Measurements from ENCODE around the gene EDRF1. TPM values are rescaled to one million over a fixed set of nuclear protein-coding genes. Genes with fewer than 3 reads are reported as not detected.

Gene EDRF1
- total and polyA plus RNA-seq, 2 of the 13 experiments (the other 11 are each of a cell fraction or from before 2014, with no cell fraction given): 16.9 to 26.7 TPM

DNA sequence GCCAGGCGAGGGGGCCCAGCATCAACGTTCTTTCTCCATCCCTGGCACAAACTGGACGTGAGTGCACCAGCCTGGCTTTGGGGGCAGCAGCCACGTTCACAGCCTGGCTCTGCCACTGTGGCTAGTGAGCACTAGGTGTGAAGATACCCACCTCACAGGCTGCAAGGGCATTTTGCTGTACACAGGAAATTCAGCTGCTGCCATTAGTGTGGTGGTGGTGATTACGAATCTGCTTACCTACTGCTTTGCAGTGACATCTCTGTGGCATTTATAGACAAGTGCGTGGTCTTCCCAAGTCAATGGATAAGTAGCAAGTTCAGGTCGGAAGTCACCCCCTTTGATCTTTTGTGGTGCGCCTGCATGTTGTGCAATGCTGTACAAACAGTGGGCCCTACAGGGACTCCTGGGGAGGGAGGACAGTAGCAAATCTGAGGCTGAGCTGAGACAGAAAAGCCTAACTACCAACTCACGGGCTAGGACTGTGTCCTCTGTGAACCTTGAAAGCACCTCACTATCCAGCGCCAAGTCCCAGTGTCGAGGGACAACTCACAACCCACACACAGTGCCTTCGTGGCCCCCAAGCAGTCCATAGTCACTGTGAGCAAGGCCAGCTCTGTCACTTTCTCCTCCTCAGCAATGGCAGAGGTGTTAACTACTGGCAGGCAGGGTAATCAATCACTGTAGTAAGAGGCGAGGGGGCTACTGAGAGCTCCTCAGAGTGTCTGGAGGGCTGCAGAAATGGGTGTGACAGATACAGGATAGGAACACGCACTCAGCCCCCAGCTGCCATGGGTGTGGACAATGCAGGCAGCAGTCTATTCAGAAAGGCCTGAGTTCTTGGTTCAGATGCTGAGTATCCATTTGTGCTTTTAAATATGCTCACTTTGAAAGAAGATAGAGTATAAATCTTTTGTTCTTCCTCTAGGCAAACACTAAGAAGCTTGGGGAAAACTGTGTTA lies 73.1 kb downstream of the EDRF1 start (continued):
- TF ChIP-seq, protein P1, sequence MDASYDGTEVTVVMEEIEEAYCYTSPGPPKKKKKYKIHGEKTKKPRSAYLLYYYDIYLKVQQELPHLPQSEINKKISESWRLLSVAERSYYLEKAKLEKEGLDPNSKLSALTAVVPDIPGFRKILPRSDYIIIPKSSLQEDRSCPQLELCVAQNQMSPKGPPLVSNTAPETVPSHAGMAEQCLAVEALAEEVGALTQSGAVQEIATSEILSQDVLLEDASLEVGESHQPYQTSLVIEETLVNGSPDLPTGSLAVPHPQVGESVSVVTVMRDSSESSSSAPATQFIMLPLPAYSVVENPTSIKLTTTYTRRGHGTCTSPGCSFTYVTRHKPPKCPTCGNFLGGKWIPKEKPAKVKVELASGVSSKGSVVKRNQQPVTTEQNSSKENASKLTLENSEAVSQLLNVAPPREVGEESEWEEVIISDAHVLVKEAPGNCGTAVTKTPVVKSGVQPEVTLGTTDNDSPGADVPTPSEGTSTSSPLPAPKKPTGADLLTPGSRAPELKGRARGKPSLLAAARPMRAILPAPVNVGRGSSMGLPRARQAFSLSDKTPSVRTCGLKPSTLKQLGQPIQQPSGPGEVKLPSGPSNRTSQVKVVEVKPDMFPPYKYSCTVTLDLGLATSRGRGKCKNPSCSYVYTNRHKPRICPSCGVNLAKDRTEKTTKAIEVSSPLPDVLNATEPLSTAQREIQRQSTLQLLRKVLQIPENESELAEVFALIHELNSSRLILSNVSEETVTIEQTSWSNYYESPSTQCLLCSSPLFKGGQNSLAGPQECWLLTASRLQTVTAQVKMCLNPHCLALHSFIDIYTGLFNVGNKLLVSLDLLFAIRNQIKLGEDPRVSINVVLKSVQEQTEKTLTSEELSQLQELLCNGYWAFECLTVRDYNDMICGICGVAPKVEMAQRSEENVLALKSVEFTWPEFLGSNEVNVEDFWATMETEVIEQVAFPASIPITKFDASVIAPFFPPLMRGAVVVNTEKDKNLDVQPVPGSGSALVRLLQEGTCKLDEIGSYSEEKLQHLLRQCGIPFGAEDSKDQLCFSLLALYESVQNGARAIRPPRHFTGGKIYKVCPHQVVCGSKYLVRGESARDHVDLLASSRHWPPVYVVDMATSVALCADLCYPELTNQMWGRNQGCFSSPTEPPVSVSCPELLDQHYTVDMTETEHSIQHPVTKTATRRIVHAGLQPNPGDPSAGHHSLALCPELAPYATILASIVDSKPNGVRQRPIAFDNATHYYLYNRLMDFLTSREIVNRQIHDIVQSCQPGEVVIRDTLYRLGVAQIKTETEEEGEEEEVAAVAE (CRISPR knock-in tag; IDR thresholded peaks at IDR 0.05; ENCODE audit: borderline replicate concordance): peak; percentile 72; the same call in 1 of the 2 replicates
- TF ChIP-seq, protein P2, sequence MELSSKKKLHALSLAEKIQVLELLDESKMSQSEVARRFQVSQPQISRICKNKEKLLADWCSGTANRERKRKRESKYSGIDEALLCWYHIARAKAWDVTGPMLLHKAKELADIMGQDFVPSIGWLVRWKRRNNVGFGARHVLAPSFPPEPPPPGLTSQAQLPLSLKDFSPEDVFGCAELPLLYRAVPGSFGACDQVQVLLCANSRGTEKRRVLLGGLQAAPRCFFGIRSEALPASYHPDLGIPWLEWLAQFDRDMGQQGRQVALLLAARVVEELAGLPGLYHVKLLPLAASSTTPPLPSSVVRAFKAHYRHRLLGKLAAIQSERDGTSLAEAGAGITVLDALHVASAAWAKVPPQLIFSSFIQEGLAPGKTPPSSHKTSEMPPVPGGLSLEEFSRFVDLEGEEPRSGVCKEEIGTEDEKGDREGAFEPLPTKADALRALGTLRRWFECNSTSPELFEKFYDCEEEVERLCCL (CRISPR knock-in tag; IDR thresholded peaks at IDR 0.05; ENCODE audit: borderline replicate concordance): no peak
- TF ChIP-seq MED13 (CRISPR knock-in tag; IDR thresholded peaks at IDR 0.05) (no peak), HDAC2 (CRISPR knock-in tag; IDR thresholded peaks at IDR 0.05) (peak; percentile 97), NCOA5 (CRISPR knock-in tag; IDR thresholded peaks at IDR 0.05) (no peak), KDM4B (CRISPR knock-in tag; IDR thresholded peaks at IDR 0.05) (peak; percentile 75; the same call in 1 of the 2 replicates), ZNF282 (IDR thresholded peaks at IDR 0.05; ENCODE audit: partially characterized antibody) (no peak), RBFOX2 (IDR thresholded peaks at IDR 0.05; ENCODE audit: low read depth, low read length) (no peak), ZBTB7A (CRISPR knock-in tag; IDR thresholded peaks at IDR 0.05) (peak; percentile 70; the same call in 1 of the 2 replicates), CHD2 (IDR thresholded peaks at IDR 0.05; ENCODE audit: low read depth, low read length) (no peak), MBD4 (IDR thresholded peaks at IDR 0.05; ENCODE audit: borderline replicate concordance, low read length) (no peak), SPEN (CRISPR knock-in tag; IDR thresholded peaks at IDR 0.05; ENCODE audit: low read depth) (peak; percentile 74; the same call in 1 of the 2 replicates), GATAD1 (CRISPR knock-in tag; IDR thresholded peaks at IDR 0.05) (peak; percentile 61; the same call in 1 of the 2 replicates)
- TF ChIP-seq, protein P3, sequence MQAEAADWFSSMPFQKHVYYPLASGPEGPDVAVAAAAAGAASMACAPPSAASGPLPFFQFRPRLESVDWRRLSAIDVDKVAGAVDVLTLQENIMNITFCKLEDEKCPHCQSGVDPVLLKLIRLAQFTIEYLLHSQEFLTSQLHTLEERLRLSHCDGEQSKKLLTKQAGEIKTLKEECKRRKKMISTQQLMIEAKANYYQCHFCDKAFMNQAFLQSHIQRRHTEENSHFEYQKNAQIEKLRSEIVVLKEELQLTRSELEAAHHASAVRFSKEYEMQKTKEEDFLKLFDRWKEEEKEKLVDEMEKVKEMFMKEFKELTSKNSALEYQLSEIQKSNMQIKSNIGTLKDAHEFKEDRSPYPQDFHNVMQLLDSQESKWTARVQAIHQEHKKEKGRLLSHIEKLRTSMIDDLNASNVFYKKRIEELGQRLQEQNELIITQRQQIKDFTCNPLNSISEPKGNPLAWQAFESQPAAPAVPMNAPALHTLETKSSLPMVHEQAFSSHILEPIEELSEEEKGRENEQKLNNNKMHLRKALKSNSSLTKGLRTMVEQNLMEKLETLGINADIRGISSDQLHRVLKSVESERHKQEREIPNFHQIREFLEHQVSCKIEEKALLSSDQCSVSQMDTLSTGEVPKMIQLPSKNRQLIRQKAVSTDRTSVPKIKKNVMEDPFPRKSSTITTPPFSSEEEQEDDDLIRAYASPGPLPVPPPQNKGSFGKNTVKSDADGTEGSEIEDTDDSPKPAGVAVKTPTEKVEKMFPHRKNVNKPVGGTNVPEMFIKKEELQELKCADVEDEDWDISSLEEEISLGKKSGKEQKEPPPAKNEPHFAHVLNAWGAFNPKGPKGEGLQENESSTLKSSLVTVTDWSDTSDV (CRISPR knock-in tag; IDR thresholded peaks at IDR 0.05): no peak
- TF ChIP-seq, protein P4, sequence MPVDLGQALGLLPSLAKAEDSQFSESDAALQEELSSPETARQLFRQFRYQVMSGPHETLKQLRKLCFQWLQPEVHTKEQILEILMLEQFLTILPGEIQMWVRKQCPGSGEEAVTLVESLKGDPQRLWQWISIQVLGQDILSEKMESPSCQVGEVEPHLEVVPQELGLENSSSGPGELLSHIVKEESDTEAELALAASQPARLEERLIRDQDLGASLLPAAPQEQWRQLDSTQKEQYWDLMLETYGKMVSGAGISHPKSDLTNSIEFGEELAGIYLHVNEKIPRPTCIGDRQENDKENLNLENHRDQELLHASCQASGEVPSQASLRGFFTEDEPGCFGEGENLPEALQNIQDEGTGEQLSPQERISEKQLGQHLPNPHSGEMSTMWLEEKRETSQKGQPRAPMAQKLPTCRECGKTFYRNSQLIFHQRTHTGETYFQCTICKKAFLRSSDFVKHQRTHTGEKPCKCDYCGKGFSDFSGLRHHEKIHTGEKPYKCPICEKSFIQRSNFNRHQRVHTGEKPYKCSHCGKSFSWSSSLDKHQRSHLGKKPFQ (CRISPR knock-in tag; IDR thresholded peaks at IDR 0.05; ENCODE audit: insufficient replicate concordance): no peak
- TF ChIP-seq, protein P5, sequence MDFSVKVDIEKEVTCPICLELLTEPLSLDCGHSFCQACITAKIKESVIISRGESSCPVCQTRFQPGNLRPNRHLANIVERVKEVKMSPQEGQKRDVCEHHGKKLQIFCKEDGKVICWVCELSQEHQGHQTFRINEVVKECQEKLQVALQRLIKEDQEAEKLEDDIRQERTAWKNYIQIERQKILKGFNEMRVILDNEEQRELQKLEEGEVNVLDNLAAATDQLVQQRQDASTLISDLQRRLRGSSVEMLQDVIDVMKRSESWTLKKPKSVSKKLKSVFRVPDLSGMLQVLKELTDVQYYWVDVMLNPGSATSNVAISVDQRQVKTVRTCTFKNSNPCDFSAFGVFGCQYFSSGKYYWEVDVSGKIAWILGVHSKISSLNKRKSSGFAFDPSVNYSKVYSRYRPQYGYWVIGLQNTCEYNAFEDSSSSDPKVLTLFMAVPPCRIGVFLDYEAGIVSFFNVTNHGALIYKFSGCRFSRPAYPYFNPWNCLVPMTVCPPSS (IDR thresholded peaks at IDR 0.05): no peak

Data from HepG2 (cell line).